ENCODE data around the gene KIF3C. TPM values are rescaled to one million over a fixed set of nuclear protein-coding genes. Genes with fewer than 3 reads are reported as not detected.

Gene KIF3C
- total RNA-seq, 1 experiment from 2014 or later, result 41.4 TPM

GRCh38 chr2:25936889-25937545 is 45.3 kb downstream of the KIF3C start:
- Mint-ChIP-seq H3K4me3 (no peak overlapping the region), H3K36me3 (ENCODE audit: insufficient read depth in 1 of 3, low read depth in 3 of 3) (peaks cover 7 to 46% (median 33%) of the 10 kb centered on the region in 3 experiments; a peak in 6 of 7 replicates), H3K27ac (peak overlapping the region in 1 of 3 experiments; percentile 59; a peak in 1 of 7 replicates), H3K27me3 (ENCODE audit: low read depth) (no peaks in the 10 kb centered on the region), H3K9me3 (no peaks in the 10 kb centered on the region), H3K4me1 (no peaks in the 10 kb centered on the region)
- Histone ChIP-seq H3K27me3 (ENCODE audit: insufficient read depth, low read length) (no peaks in the 10 kb centered on the region), H3K4me2 (ENCODE audit: insufficient read depth, insufficient read length, low read length) (no peak overlapping the region), H2AK5ac (ENCODE audit: insufficient read length, low read length) (no peak overlapping the region), H4K91ac (ENCODE audit: insufficient read length, low read depth, low read length) (no peak overlapping the region), H3K23me2 (ENCODE audit: insufficient read length, low read depth, low read length, poor library complexity, severe bottlenecking) (no peaks in the 10 kb centered on the region), H3K56ac (ENCODE audit: insufficient read length, low read depth, low read length) (no peak overlapping the region), H3K27ac (ENCODE audit: insufficient read length, low read depth, low read length) (no peak overlapping the region), H3K23ac (ENCODE audit: insufficient read length, low read depth, low read length) (no peak overlapping the region), H2BK5ac (ENCODE audit: insufficient read length, low read length) (no peak overlapping the region), H3K79me2 (ENCODE audit: insufficient read depth, low read length) (no peaks in the 10 kb centered on the region), H4K8ac (replicated peaks; ENCODE audit: insufficient read length, low read depth, low read length) (no peak overlapping the region), H3K4me1 (ENCODE audit: insufficient read depth, low read length) (no peaks in the 10 kb centered on the region), H2BK120ac (ENCODE audit: low read depth, low read length, poor library complexity, severe bottlenecking) (no peak overlapping the region), H2BK15ac (ENCODE audit: low read depth, low read length) (no peak overlapping the region), H3K9ac (ENCODE audit: extremely low read depth, insufficient read length, low read length) (no peak overlapping the region), H3K4ac (ENCODE audit: low read depth, low read length) (no peak overlapping the region), H3T11ph (ENCODE audit: low read length) (no peak overlapping the region), H3K9me3 (ENCODE audit: control insufficient read depth, low read depth, low read length) (no peaks in the 10 kb centered on the region), H4K20me1 (ENCODE audit: control insufficient read depth, insufficient read depth, insufficient read length) (no peaks in the 10 kb centered on the region), H3K14ac (ENCODE audit: insufficient read depth, low read length) (no peak overlapping the region), H2AFZ (ENCODE audit: low read length) (no peak overlapping the region), H3K18ac (ENCODE audit: insufficient read length, low read depth, low read length) (no peak overlapping the region), H4K5ac (ENCODE audit: insufficient read length, low read depth, low read length) (no peak overlapping the region), H2BK20ac (ENCODE audit: low read depth, low read length, poor library complexity, severe bottlenecking) (no peak overlapping the region), H2BK12ac (ENCODE audit: insufficient read length, low read depth, low read length) (no peak overlapping the region), H3K79me1 (ENCODE audit: insufficient read depth, low read depth, low read length, poor library complexity, severe bottlenecking) (no peaks in the 10 kb centered on the region)
- DNase-seq, result no peak
- WGBS (ENCODE audit: extremely low coverage, insufficient read length, low lambda C conversion rate), result no CpG with 5 or more reads among the region's 7 CpGs
- TF ChIP-seq CTCF (conservative IDR thresholded peaks at IDR 0.05), result no peak
